Measurements from ENCODE around the gene ZNF544. TPM values are rescaled to one million over a fixed set of nuclear protein-coding genes. Genes with fewer than 3 reads are reported as not detected.

Gene ZNF544
- 10 to 100 TPM; 46.3 to 52.6 TPM for total RNA-seq
- 10 to 100 TPM; 28.9 to 40.4 TPM for polyA plus RNA-seq (ENCODE audit: insufficient read length in 2 of 2)
- long read RNA-seq, donor 1, partial matches to known transcripts = 0 of 1 reads
- long read RNA-seq, donor 1, other reads (novel, unspliced or antisense) = 0 of 1 reads
- long read RNA-seq, donor 2, partial matches to known transcripts = 0 of 3 reads
- long read RNA-seq, donor 2, other reads (novel, unspliced or antisense) = 0 of 3 reads
- long read RNA-seq, donor 3 = 0 reads
- long read RNA-seq, donor 4, partial matches to known transcripts = 0 of 1 reads
- long read RNA-seq, donor 4, other reads (novel, unspliced or antisense) = 0 of 1 reads

- Histone ChIP-seq H3K27me3 (ENCODE audit: control insufficient read depth, insufficient read depth, low read length) (no peaks in the 10 kb centered on the region), H3K27ac (ENCODE audit: low read depth, low read length) (peak within 1 kb of the TSS; percentile 92), H3K9me3 (ENCODE audit: control insufficient read depth, insufficient read depth, low read length) (peaks cover 2% of the 10 kb centered on the region), H3K4me3 (ENCODE audit: low read depth, low read length) (peak within 1 kb of the TSS; percentile 84), H3K36me3 (ENCODE audit: control insufficient read depth, insufficient read depth, low read length) (peaks cover 26% of the 10 kb centered on the region), H3K4me1 (ENCODE audit: control insufficient read depth, insufficient read depth, low read length) (peaks cover 23% of the 10 kb centered on the region)
- WGBS (ENCODE audit: insufficient coverage) = 0% methylated on average over 62 of the region's 62 CpGs
- peak; percentile 38 to 91 (median 60) for DNase-seq (ENCODE audit: low read depth in 4 of 6, low spot score in 6 of 6)
Observed at GRCh38 chr19:58228585-58229254, at the start of gene ZNF544. ZNF544 (plus strand) TSS chr19:58228914; CDS start chr19:58244024, 15,110 bp downstream.

- 55% methylated on average over 4 of the region's 4 CpGs for WGBS (ENCODE audit: insufficient coverage)
- peaks cover 44% of the 10 kb centered on the region for H3K9me3 ChIP-seq (ENCODE audit: control insufficient read depth, insufficient read depth, low read length)
Observed at GRCh38 chr19:58181902-58182576, 46.7 kb upstream of the ZNF544 start.

GRCh38 chr19:58182577-58182988 is 46.1 kb upstream of the ZNF544 start:
- no peak for DNase-seq (ENCODE audit: low read depth in 4 of 6, low spot score in 6 of 6)
- Histone ChIP-seq H3K36me3 (ENCODE audit: control insufficient read depth, insufficient read depth, low read length) (peaks cover 17% of the 10 kb centered on the region), H3K27ac (ENCODE audit: low read depth, low read length) (peak overlapping the region; percentile 95), H3K4me1 (ENCODE audit: control insufficient read depth, insufficient read depth, low read length) (peaks cover 17% of the 10 kb centered on the region), H3K9me3 (ENCODE audit: control insufficient read depth, insufficient read depth, low read length) (peaks cover 42% of the 10 kb centered on the region), H3K27me3 (ENCODE audit: control insufficient read depth, insufficient read depth, low read length) (no peaks in the 10 kb centered on the region), H3K4me3 (ENCODE audit: low read depth, low read length) (peak overlapping the region; percentile 82)
- 9% methylated on average over 15 of the region's 17 CpGs for WGBS (ENCODE audit: insufficient coverage)

More at GRCh38 chr19:58181902-58182576, 46.7 kb upstream of the ZNF544 start:
- DNase-seq (ENCODE audit: low read depth in 4 of 6, low spot score in 6 of 6) = peak in 1 of 6 donors; percentile 33
- no peaks in the 10 kb centered on the region for H3K27me3 ChIP-seq (ENCODE audit: control insufficient read depth, insufficient read depth, low read length)
- peaks cover 12% of the 10 kb centered on the region for H3K36me3 ChIP-seq (ENCODE audit: control insufficient read depth, insufficient read depth, low read length)
- peaks cover 17% of the 10 kb centered on the region for H3K4me1 ChIP-seq (ENCODE audit: control insufficient read depth, insufficient read depth, low read length)
- H3K27ac ChIP-seq (ENCODE audit: low read depth, low read length) = peak overlapping the region; percentile 95
- H3K4me3 ChIP-seq (ENCODE audit: low read depth, low read length) = peak overlapping the region; percentile 82

GRCh38 chr19:58182989-58183816 is 45.5 kb upstream of the ZNF544 start, which contains the start of gene ZNF274:
ZNF274 (plus strand) TSS chr19:58183061; CDS start chr19:58183966, 905 bp downstream.
- H3K4me3 ChIP-seq (ENCODE audit: low read depth, low read length) = peak within 1 kb of the TSS; percentile 82
- peaks cover 23% of the 10 kb centered on the region for H3K36me3 ChIP-seq (ENCODE audit: control insufficient read depth, insufficient read depth, low read length)
- peak; percentile 70 to 97 (median 87) for DNase-seq (ENCODE audit: low read depth in 4 of 6, low spot score in 6 of 6)
- no peaks in the 10 kb centered on the region for H3K27me3 ChIP-seq (ENCODE audit: control insufficient read depth, insufficient read depth, low read length)
- WGBS (ENCODE audit: insufficient coverage) = 0% methylated on average over 79 of the region's 80 CpGs
- H3K9me3 ChIP-seq (ENCODE audit: control insufficient read depth, insufficient read depth, low read length) = peaks cover 42% of the 10 kb centered on the region
- peak within 1 kb of the TSS; percentile 95 for H3K27ac ChIP-seq (ENCODE audit: low read depth, low read length)
- H3K4me1 ChIP-seq (ENCODE audit: control insufficient read depth, insufficient read depth, low read length) = peaks cover 17% of the 10 kb centered on the region

- WGBS (ENCODE audit: insufficient coverage) = 15% methylated on average over 6 of the region's 13 CpGs
- peaks cover 42% of the 10 kb centered on the region for H3K9me3 ChIP-seq (ENCODE audit: control insufficient read depth, insufficient read depth, low read length)
Observed at GRCh38 chr19:58183817-58184215, 44.9 kb upstream of the ZNF544 start.

GRCh38 chr19:58196901-58197616 is 31.7 kb upstream of the ZNF544 start:
- no peak overlapping the region for H3K4me3 ChIP-seq (ENCODE audit: low read depth, low read length)
- DNase-seq (ENCODE audit: low read depth in 4 of 6, low spot score in 6 of 6) = peak in 4 of 6 donors; percentile 5 to 27 (median 12)
- H3K27ac ChIP-seq (ENCODE audit: low read depth, low read length) = no peak overlapping the region
- peaks cover 49% of the 10 kb centered on the region for H3K36me3 ChIP-seq (ENCODE audit: control insufficient read depth, insufficient read depth, low read length)
- no peaks in the 10 kb centered on the region for H3K4me1 ChIP-seq (ENCODE audit: control insufficient read depth, insufficient read depth, low read length)
- H3K27me3 ChIP-seq (ENCODE audit: control insufficient read depth, insufficient read depth, low read length) = no peaks in the 10 kb centered on the region
- 100% methylated on average over 2 of the region's 6 CpGs for WGBS (ENCODE audit: insufficient coverage)
- H3K9me3 ChIP-seq (ENCODE audit: control insufficient read depth, insufficient read depth, low read length) = peaks cover 58% of the 10 kb centered on the region

More at GRCh38 chr19:58183817-58184215, 44.9 kb upstream of the ZNF544 start:
- DNase-seq (ENCODE audit: low read depth in 4 of 6, low spot score in 6 of 6) = no peak
- H3K27me3 ChIP-seq (ENCODE audit: control insufficient read depth, insufficient read depth, low read length) = no peaks in the 10 kb centered on the region
- peaks cover 17% of the 10 kb centered on the region for H3K4me1 ChIP-seq (ENCODE audit: control insufficient read depth, insufficient read depth, low read length)
- peak overlapping the region; percentile 95 for H3K27ac ChIP-seq (ENCODE audit: low read depth, low read length)
- H3K4me3 ChIP-seq (ENCODE audit: low read depth, low read length) = peak overlapping the region; percentile 82
- peaks cover 23% of the 10 kb centered on the region for H3K36me3 ChIP-seq (ENCODE audit: control insufficient read depth, insufficient read depth, low read length)

GRCh38 chr19:58203814-58204475 is 24.8 kb upstream of the ZNF544 start:
- Histone ChIP-seq H3K27ac (ENCODE audit: low read depth, low read length) (no peak overlapping the region), H3K4me3 (ENCODE audit: low read depth, low read length) (no peak overlapping the region), H3K36me3 (ENCODE audit: control insufficient read depth, insufficient read depth, low read length) (peaks cover 52% of the 10 kb centered on the region), H3K27me3 (ENCODE audit: control insufficient read depth, insufficient read depth, low read length) (no peaks in the 10 kb centered on the region), H3K4me1 (ENCODE audit: control insufficient read depth, insufficient read depth, low read length) (no peaks in the 10 kb centered on the region), H3K9me3 (ENCODE audit: control insufficient read depth, insufficient read depth, low read length) (peaks cover 51% of the 10 kb centered on the region)
- 11% methylated on average over 49 of the region's 49 CpGs for WGBS (ENCODE audit: insufficient coverage)
- peak in 1 of 6 donors; percentile 9 for DNase-seq (ENCODE audit: low read depth in 4 of 6, low spot score in 6 of 6)

- no peak for DNase-seq (ENCODE audit: low read depth in 4 of 6, low spot score in 6 of 6)
- H3K4me1 ChIP-seq (ENCODE audit: control insufficient read depth, insufficient read depth, low read length) = no peaks in the 10 kb centered on the region
- H3K4me3 ChIP-seq (ENCODE audit: low read depth, low read length) = no peak overlapping the region
- peaks cover 52% of the 10 kb centered on the region for H3K36me3 ChIP-seq (ENCODE audit: control insufficient read depth, insufficient read depth, low read length)
- H3K27ac ChIP-seq (ENCODE audit: low read depth, low read length) = no peak overlapping the region
- no peaks in the 10 kb centered on the region for H3K27me3 ChIP-seq (ENCODE audit: control insufficient read depth, insufficient read depth, low read length)
- peaks cover 52% of the 10 kb centered on the region for H3K9me3 ChIP-seq (ENCODE audit: control insufficient read depth, insufficient read depth, low read length)
- 36% methylated on average over 6 of the region's 15 CpGs for WGBS (ENCODE audit: insufficient coverage)
Observed at GRCh38 chr19:58204566-58204965, 24.1 kb upstream of the ZNF544 start.

Data from spinal cord (tissue), 10 donors.